Brain pericyte (primary cell): Measurements from ENCODE around the gene NOP16.

ENCODE experiments used
- DNase-seq: peaks from one replicate; pipeline ENCODE4 v3.0.0-alpha.2; 2012; ENCODE audit warnings: low read depth, low spot score

The NOP16 gene

DNA sequence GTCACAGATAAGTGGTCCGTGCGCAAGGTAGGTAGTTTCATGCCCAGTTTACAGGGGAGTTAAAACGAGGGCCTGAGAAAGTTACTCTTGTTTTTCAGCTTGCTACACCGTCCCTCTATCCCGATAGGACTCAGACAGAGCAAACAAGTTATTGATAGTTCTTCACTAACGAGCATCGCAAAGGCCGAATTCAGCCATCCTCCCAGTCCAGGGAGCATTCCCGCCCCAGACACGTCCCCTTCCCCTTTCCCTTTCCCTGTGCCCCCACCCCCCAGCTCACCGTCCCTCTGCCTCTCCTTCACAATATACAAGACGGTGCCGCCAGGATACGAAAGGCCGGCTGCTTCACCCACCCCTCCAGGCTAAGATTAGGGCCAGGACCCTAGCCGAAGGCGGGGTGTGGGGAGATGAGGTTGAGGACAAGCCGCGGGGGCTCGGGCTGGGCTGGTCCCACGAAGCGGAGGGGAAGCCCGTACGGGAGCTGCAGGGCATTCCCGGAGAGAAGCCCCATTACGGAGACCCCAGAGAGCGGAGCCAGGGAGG lies 27.4 kb downstream of the NOP16 start:
- no peak for DNase-seq

DNA sequence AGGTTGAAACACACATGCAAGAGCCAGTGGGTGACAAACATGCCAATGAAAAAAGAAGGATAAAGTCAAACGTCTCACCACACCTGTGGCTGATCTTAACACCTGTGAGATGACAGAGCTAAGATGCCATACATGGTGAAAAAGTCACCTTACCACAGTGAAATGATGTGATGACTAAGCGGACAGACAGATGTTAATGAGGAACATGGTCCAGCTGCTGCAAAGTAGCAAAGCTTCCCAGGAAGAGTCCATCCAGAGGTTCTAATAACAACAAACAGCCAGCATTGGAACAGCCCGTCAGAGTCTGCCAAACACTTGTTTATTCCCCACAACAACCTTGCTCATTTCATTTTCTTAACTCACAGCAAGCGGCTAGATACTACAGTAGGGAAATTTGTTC lies 28.7 kb downstream of the NOP16 start:
- no peak for DNase-seq

DNA sequence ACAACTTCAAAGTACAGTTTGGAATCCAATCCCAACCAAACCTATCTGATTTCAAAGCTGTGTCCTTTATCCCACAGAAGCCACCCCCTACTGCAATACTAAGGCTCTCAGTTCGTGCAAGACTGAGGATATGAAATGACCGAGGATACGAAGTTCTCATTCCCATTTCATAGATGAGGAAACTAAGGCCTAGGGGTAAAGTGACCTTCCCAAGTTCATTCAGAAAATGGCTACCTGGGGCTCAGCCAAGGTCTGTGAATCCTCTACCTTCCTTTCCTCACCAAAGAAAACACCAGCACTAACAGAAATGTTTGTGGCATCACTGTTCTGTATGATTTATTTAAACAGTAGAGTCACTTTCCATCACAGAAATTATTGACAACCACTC lies 32.2 kb downstream of the NOP16 start:
- DNase-seq: no peak

DNA sequence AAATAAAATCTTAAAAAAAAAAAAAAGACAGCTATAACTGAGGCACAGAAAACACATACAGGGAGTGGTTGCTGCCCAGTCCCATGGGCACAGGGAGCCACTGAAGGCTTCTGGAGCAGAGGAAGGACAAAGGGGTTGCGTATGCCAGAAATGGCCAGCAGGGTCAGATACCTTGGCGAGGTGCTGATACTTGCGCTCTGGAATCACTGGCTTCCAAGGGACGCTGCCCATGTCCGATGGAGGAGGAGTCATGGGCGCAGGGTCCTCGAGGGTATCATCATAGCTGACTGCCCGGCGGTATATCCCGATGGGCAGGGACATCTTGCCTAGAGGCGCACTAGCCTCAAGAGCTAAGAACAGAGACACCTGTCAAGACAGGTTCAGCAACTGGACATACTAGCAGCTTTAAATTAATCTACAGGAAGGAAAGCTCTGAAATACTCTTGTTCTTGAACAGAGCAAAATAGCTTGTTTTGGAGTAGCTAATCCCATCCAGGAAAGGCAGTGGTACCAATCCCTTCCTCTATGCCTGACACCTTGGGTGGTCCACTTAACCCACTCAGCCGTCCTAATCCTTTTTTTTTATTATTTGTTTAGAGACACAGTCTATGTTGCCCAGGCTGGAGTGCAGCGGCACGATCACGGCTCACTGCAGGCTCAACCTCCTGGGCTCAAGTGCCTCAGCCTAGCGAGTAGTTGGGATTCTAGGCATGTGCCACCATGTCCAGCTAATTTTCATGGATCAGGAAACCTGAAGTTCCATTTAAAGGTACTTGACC lies 32.8 kb downstream of the NOP16 start:
- DNase-seq: no peak

- DNase-seq: no peak
Observed at GRCh38 chr5:176353533-176353932, 34.9 kb downstream of the NOP16 start.

GRCh38 chr5:176352116-176352878 lies 36.1 kb downstream of the NOP16 start:
- no peak for DNase-seq

DNA sequence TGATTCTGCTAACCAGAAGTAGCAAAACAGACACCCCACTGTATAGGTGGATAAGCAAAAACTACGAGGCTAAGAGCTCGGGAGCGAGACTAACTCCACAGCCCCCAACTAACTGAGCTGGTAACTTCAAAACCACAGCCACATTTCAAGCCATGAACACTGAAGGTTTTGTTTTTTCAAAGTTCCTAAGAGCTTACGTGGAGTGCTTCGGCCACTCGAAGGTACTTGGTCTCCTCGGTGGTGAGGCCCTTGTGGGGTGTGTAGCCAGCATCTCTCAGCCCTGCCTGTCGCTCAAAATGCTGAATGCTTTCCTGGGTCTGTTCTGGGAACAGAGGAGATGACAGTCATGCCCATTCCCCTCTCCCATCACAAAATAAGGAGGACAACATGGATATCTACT lies 38.0 kb downstream of the NOP16 start:
- DNase-seq: no peak

DNA sequence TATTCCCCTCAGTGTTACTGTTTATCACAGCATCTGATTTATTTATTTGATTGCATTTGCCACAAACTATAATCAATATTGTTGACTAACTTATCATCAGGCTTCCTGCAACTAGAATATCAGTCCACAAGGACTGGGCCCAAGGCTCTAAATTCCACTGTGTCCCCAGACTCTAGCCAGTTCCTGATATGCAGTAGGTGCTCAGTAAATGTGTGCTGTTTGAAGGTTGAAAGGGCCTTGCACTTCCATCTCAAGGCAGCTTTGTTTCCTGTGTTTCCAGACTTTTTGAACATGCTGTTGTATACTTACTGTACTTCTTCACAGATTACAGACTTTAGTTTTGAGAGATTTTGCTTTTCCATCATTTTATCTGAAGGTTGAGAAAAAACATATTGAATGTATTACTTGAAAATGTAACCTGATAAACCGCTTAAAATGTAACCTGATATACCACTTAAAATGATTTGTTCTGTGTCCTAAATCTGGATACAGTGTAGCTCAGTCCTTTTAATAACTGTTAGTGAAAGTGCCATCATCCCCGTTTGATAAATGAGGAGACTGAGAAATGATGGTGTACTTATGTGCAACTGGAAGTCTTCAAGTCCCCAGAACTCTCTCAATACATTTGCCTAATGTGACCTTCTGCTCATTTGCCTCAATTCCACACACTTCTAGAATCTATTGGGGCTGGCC lies 45.5 kb downstream of the NOP16 start:
- DNase-seq: no peak

GRCh38 chr5:176342158-176342483 lies 46.3 kb downstream of the NOP16 start:
- no peak for DNase-seq

GRCh38 chr5:176341325-176342157 lies 46.9 kb downstream of the NOP16 start:
- no peak for DNase-seq

DNA sequence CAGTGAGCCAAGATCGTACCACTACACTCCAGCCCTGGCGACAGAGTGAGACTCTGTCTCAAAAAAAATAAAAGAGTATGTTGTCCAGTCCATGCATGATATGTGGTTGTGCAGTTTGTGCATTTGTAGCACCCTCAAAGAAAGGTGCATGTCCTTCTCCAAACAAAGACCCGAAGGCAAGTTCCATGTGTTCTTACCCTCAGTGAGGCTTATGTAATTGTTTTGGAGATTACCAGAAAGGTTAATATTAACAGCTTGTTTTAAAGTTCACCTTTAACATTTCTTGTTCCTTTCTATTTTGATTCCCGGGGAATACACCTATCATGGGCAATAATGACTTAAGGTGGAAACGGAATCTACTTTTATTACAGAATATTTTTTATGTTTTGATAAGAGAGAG lies 49.1 kb downstream of the NOP16 start:
- DNase-seq: no peak

DNA sequence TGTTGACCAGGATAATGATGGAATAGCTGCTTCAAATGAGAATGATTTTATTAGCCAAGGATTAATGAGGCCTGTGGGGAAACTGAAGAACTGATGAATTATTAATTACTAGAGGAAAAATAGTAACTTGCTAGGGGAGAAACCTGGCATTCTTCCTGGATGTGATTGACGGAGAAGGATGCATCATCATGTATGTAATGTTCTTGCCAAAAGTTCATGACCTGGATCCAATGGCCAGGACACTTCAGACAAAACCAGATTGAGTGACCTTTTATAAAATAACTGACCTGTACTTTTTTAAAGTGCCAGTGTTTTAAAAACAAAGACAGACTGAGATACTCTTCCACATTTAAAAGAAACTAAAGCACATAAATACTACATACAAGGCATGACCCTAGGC lies 50.5 kb downstream of the NOP16 start:
- no peak for DNase-seq

GRCh38 chr5:176334031-176334770 lies 54.2 kb downstream of the NOP16 start:
- no peak for DNase-seq
